CD4-positive, alpha-beta T cell treated with Interleukin-21 for 1 hour (primary cell): Measurements from ENCODE around the gene SMPD2.
A peak's percentile ranks its signal among the peaks of the same experiment; 100 is the strongest.

Source experiments
- DNase-seq: peaks from one replicate; pipeline ENCODE4 v3.0.0-alpha.2; 2020

The SMPD2 gene

GRCh38 chr6:109461733-109462526 is 21.4 kb downstream of the SMPD2 start:
- no peak for DNase-seq

- DNase-seq, result no peak
Measured at GRCh38 chr6:109465772-109466171, 25.2 kb downstream of the SMPD2 start.

GRCh38 chr6:109466212-109466923 is 25.8 kb downstream of the SMPD2 start:
- DNase-seq, result no peak

DNA sequence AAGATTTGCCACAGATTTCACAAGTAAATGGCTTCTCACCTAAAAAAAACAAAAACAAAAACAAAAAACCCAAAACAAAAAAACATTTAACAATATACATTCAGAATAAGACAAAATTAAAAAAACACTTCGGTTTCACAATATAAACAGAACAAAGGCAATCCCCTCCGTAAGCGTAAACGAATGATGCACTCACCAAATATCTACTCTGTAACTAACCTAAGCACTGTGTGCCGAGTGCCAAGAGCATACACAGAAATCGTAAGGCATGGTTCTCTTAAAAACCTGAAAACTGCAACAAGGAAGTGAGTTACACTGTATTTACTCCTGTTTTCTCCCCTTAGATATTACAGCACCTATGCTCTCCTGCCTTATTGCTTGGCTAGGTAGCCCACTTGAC is 27.2 kb downstream of the SMPD2 start:
- DNase-seq, result no peak

- DNase-seq, result no peak
Measured at GRCh38 chr6:109469591-109470189, 29.2 kb downstream of the SMPD2 start.

GRCh38 chr6:109471105-109471810 is 30.7 kb downstream of the SMPD2 start:
- no peak for DNase-seq

GRCh38 chr6:109472132-109472995 is 31.8 kb downstream of the SMPD2 start:
- DNase-seq, result no peak

DNA sequence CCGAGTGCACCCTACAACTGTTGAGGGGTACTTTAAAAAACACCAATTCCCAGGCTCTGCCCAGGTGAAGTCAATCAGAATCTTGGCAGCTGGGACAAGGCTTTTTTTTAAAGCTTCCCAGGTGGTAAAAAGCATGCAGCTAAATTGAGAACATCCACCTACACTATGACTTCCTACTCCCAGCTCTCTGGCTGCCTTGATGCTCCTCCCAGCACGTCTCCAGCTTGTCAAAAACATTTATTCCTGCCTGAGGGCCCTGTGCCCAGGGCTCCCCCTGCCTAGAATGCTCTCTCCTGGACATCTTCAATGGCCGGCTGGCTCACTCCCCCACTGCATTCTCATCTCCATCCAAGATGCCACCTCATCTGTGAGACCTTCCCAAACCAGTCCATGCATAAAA is 32.6 kb downstream of the SMPD2 start:
- no peak for DNase-seq

GRCh38 chr6:109474995-109475394 is 34.5 kb downstream of the SMPD2 start:
- no peak for DNase-seq

DNA sequence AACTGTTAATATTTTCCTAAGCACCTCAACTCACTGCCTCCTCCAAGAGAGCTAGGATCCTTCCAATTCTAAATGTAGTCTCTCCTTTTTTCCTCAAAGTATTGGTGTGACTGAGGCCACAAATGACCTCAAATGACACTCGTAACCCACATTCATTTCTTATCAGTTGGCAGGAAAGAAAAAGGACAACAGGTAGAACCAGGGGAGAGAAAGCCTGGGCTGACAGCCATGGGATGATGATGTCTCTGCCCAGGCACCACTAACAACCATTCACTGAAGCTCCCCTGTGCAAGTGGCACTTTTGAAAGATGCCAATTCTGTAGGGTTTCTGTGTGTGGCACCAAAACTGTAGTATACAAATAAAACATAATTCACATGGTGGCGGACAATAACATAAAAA is 35.1 kb downstream of the SMPD2 start:
- DNase-seq, result no peak

DNA sequence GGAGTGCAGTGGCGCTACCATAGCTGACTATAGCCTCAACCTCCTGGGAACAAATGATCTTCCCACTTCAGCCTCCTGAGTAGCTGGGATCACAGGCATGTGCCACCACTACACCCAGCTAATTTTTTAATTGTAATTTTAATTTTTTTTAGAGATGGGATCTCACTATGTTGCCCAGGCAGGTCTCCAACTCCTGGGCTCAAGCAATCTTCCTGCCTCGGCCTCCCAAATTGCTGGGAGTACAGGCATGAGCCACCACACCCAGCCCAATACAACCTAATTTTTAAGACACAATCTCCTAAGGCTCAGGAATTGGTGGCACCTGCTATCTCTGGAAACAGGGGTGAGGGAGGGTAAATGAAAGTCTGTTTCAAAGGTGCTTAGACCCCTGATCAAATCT is 36.7 kb downstream of the SMPD2 start:
- no peak for DNase-seq

GRCh38 chr6:109477725-109478124 is 37.2 kb downstream of the SMPD2 start:
- DNase-seq, result no peak

DNA sequence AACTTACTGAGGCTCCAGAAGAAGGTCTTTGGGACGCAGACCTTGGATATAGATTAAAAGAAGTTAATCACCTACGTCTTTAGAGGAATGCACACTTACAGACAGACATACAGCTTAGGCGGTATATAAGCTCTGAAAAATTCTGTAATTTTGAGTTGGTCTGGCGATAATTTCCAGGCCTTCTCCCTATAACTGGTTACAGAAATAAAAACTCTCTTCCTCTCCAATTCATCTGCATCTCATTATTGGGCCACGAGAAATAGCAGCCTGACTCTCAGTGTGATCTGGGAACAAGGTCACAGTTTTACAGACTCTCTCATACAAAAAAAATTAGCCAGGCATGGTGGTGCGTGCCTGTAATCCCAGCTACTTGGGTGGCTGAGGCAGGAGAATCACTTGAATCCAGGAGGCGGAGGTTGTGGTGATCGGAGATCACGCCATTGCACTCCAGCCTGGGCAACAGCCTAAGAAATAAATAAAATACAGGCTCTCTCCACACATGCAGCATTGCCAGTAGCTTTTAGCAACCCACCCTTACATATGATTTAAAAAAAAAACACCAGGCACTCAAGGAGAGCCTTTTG is 37.8 kb downstream of the SMPD2 start:
- no peak for DNase-seq

GRCh38 chr6:109478841-109479624 is 38.5 kb downstream of the SMPD2 start:
- no peak for DNase-seq

GRCh38 chr6:109480993-109481480 is 40.5 kb downstream of the SMPD2 start:
- DNase-seq, result no peak

DNA sequence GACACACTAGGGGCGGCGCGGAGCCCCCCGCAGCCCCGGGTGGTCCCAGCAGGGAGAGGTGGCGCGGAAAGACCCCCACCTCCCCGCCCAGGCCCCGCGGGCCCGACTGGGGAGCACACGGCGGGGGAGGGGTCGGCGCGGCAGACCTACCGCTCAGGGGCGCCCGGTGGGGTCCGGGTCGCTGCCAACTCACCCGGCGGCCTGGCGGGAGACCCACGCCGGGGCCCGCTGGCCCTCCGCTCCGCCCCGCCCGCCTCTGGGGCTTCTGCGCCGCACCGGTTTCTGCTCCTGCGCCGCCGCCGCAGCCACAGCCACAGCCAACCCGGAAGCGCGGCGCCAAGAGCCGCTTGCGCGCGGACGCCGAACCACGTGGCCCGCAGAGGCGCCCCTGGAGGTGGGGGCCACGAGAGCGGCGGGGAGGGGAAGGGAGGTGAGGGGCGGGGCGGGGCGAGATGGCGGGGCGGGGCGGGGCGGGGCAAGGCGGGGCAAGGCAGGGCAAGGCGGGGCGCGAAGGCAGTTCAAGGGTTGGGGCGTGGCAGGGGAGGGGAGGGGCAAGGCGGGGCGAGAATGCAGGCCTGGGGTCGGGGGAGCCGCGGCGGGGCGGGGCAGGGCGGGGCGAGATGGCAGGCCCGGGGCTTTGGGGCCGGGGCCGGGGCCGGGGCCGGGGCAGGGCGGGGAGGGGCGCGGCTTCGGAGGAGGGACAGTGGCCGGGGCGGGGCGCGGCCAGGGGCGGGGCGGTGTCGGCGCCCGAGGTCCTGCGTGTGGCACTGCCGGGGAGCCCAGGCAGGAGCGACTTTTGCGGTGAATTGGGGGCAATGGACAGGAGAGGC is 42.6 kb downstream of the SMPD2 start, which contains the start of gene ZBTB24:
Gene ZBTB24, minus strand, starts transcription at position 315 of the 830 bp plus-strand sequence. CDS start 1,193 bp downstream, outside the sequence.
- peak; percentile 92 for DNase-seq

DNA sequence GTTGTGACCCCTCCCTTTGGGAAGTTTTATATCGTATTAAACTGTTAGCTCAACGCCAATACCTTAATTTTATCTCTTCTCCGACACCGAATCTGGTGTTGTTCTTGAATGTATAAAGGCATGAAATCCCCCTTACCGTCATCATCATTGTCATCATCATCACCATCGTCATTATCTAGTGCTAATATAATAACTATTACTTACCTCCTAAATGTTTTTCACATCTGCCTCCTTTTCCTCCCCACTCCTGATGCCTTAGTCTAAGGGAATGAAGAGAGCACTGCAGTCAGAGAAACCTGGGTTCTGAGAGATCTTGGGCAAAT is 43.2 kb downstream of the SMPD2 start:
- DNase-seq, result no peak

- no peak for DNase-seq
Measured at GRCh38 chr6:109484122-109484521, 43.6 kb downstream of the SMPD2 start.

GRCh38 chr6:109485266-109485935 is 44.9 kb downstream of the SMPD2 start:
- no peak for DNase-seq
